ENCODE measurements around the gene CACNA1D.

CACNA1D gene

DNA sequence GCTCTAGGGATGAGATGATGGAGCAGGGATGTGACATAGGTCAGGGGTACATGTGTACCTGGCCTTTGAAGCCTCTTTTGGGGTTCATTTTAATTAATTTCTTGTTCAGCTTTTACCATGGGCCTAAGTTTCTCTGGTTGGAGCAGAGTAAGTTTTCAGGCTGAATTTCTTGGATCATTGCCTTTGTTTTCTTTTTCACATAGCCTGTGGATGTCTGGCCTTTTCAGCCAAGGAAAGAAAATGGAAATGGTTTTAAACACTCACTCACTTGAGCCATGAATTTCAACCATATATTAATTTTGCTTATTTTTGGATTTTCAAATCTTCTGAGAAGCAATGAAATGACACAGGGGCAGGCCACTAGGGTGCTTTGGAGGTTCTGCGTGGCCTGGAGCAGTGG is 30.2 kb downstream of the CACNA1D start:
- no peak overlapping the region for H3K9ac ChIP-seq (ENCODE audit: low read depth in 1 of 2, low read length in 2 of 2)
- no peak overlapping the region for H3K27ac ChIP-seq (ENCODE audit: low read depth in 2 of 2, low read length in 2 of 2)

DNA sequence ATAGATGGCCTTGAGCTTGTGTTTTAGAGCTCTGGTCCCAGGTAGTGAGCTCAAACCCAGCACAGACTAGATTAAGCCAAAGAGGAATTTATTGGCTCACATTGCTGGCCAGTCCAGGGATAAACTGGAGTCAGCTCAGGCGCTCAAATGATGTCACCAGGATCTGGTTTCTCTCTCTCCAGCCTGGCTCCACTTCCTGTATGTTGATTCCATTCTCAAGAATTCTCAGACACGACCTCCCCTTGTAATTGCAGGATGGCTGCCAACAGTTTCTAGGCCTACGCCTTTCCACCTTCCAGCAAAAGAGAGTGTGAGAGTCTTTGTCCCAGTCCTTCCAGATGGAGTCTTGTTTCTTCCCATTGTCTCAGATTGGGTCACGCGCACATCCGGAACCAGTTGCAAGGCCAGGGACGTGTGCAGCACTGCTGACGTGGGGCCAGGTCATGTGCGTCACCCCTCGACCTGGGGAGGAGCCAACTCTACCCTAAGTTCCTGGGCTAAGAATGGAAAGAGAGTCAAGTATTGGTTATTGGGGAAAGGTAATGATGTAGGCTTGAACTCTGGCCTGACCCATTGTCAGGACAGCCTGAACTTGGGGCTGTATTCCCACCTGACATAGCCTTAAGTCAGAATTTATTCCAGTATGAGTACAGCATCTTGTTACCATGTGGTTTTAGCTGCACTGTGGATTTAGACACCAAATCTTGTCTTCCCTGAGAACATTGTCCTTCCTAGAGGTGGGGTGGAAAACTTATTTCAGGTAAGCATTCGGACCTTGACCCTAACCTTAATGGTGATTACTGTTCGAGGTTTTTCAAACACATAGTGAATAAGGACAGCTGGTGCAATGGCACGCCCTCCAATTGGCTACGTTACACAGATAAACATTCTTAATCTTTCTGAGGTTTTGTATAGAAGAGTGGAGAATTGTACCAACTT is 31.6 kb downstream of the CACNA1D start:
- H3K4me3 ChIP-seq (ENCODE audit: low read length in 2 of 2), result no peak overlapping the region
- H3K36me3 ChIP-seq (ENCODE audit: control insufficient read depth in 2 of 2, insufficient read depth in 2 of 2, low read length in 2 of 2), result no peaks in the 10 kb centered on the region
- H3K4me1 ChIP-seq (ENCODE audit: control insufficient read depth in 2 of 2, insufficient read depth in 2 of 2, low read length in 2 of 2), result peaks cover 0 to 3% of the 10 kb centered on the region in 2 donors
- no peak overlapping the region for H3K27ac ChIP-seq (ENCODE audit: low read depth in 2 of 2, low read length in 2 of 2)
- H3K9ac ChIP-seq (ENCODE audit: low read depth in 1 of 2, low read length in 2 of 2), result no peak overlapping the region
- H3K9me3 ChIP-seq (ENCODE audit: control insufficient read depth in 2 of 2, low read length in 2 of 2), result no peaks in the 10 kb centered on the region
- no peaks in the 10 kb centered on the region for H3K27me3 ChIP-seq (ENCODE audit: control insufficient read depth in 2 of 2, insufficient read depth in 2 of 2, low read length in 2 of 2)

More for the DNA sequence above, 30.2 kb downstream of the CACNA1D start:
- Histone ChIP-seq H3K9me3 (ENCODE audit: control insufficient read depth in 2 of 2, low read length in 2 of 2) (no peaks in the 10 kb centered on the region), H3K4me1 (ENCODE audit: control insufficient read depth in 2 of 2, insufficient read depth in 2 of 2, low read length in 2 of 2) (peaks cover 0 to 3% of the 10 kb centered on the region in 2 donors), H3K27me3 (ENCODE audit: control insufficient read depth in 2 of 2, insufficient read depth in 2 of 2, low read length in 2 of 2) (no peaks in the 10 kb centered on the region), H3K4me3 (ENCODE audit: low read length in 2 of 2) (no peak overlapping the region), H3K36me3 (ENCODE audit: control insufficient read depth in 2 of 2, insufficient read depth in 2 of 2, low read length in 2 of 2) (no peaks in the 10 kb centered on the region)

DNA sequence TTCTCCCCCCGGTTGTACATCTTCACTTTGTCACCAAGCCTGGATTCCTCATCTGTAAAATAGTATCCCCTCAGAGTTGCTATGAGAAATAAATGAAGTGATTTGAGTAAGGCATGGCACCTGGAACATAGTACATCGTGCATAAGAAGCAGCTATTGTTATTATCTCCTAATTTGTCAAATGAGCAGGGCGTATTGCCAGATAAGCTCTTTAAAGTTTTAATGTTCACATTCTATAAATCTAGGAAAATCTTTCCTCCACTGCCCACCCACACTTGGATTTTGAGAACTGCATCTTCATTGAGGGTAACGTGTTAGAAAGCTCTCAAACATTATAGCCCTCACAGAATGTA is 32.3 kb downstream of the CACNA1D start:
- H3K27me3 ChIP-seq (ENCODE audit: control insufficient read depth in 2 of 2, insufficient read depth in 2 of 2, low read length in 2 of 2), result no peaks in the 10 kb centered on the region
- H3K9me3 ChIP-seq (ENCODE audit: control insufficient read depth in 2 of 2, low read length in 2 of 2), result no peaks in the 10 kb centered on the region
- H3K36me3 ChIP-seq (ENCODE audit: control insufficient read depth in 2 of 2, insufficient read depth in 2 of 2, low read length in 2 of 2), result no peaks in the 10 kb centered on the region
- peaks cover 0 to 3% of the 10 kb centered on the region in 2 donors for H3K4me1 ChIP-seq (ENCODE audit: control insufficient read depth in 2 of 2, insufficient read depth in 2 of 2, low read length in 2 of 2)
- H3K9ac ChIP-seq (ENCODE audit: low read depth in 1 of 2, low read length in 2 of 2), result no peak overlapping the region
- H3K4me3 ChIP-seq (ENCODE audit: low read length in 2 of 2), result no peak overlapping the region
- no peak overlapping the region for H3K27ac ChIP-seq (ENCODE audit: low read depth in 2 of 2, low read length in 2 of 2)

DNA sequence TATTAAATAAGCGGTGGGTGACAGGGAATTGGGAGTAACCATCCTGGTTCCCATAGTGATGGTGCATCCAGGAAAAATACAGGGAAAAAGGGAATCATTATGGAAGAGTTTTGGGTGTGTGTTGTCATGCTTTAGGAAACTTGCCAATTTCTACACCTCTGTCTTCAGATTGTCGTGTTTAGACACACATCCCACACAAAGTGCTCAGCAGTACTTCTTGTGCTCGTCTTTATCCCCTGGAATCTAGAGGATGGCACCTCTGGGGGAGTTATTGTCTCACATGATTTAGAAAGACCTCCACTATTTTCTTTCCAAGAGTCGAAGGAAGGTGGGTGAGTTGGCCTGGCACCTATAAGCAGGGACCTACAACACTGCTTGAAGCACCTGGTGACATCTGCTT is 35.8 kb downstream of the CACNA1D start:
- Histone ChIP-seq H3K27me3 (ENCODE audit: control insufficient read depth in 2 of 2, insufficient read depth in 2 of 2, low read length in 2 of 2) (no peaks in the 10 kb centered on the region), H3K9ac (ENCODE audit: low read depth in 1 of 2, low read length in 2 of 2) (no peak overlapping the region), H3K9me3 (ENCODE audit: control insufficient read depth in 2 of 2, low read length in 2 of 2) (no peaks in the 10 kb centered on the region), H3K4me1 (ENCODE audit: control insufficient read depth in 2 of 2, insufficient read depth in 2 of 2, low read length in 2 of 2) (peaks cover 0 to 3% of the 10 kb centered on the region in 2 donors), H3K4me3 (ENCODE audit: low read length in 2 of 2) (no peak overlapping the region), H3K27ac (ENCODE audit: low read depth in 2 of 2, low read length in 2 of 2) (no peak overlapping the region), H3K36me3 (ENCODE audit: control insufficient read depth in 2 of 2, insufficient read depth in 2 of 2, low read length in 2 of 2) (no peaks in the 10 kb centered on the region)

DNA sequence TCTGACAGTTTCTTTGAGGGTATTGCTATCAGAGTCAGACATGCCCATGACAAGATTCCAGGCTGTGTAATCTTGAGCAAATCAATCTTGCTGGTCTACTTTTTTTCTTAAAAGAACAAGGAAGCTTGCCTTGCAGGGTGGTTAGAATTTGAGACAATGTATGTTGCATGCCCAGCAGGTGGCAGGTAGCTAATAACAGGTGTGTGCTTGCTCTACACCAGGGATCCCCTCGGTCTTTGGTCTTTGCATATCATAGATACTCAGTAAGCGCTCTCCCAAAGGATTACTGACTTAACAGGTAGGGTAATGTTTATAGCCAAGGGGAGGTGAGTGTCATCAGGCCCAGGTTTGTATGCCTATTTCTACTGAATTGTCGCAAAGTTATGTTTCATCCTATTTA is 37.3 kb downstream of the CACNA1D start:
- no peaks in the 10 kb centered on the region for H3K36me3 ChIP-seq (ENCODE audit: control insufficient read depth in 2 of 2, insufficient read depth in 2 of 2, low read length in 2 of 2)
- H3K9me3 ChIP-seq (ENCODE audit: control insufficient read depth in 2 of 2, low read length in 2 of 2), result no peaks in the 10 kb centered on the region
- no peaks in the 10 kb centered on the region for H3K4me1 ChIP-seq (ENCODE audit: control insufficient read depth in 2 of 2, insufficient read depth in 2 of 2, low read length in 2 of 2)
- H3K27ac ChIP-seq (ENCODE audit: low read depth in 2 of 2, low read length in 2 of 2), result no peak overlapping the region
- no peaks in the 10 kb centered on the region for H3K27me3 ChIP-seq (ENCODE audit: control insufficient read depth in 2 of 2, insufficient read depth in 2 of 2, low read length in 2 of 2)
- H3K9ac ChIP-seq (ENCODE audit: low read depth in 1 of 2, low read length in 2 of 2), result no peak overlapping the region
- H3K4me3 ChIP-seq (ENCODE audit: low read length in 2 of 2), result no peak overlapping the region

DNA sequence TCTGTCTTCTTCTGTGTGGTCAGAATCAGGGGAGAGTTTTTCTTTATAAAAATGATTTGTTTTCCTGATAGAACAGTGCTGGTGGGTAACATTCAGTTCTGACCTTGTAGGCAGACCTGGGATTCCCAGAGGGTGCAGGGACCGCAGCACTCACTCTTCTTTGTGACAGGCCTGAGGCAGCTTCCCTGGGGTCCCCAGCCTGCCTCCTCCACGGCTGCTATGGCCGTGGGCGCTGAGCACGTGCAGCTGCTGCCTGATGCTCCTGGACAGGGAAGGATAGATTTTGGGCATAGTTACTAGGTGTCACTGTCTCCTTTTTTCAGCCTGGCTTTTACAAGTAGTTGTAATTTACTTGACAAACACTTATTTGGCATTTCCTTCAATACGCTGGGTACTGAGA is 39.1 kb downstream of the CACNA1D start:
- H3K27me3 ChIP-seq (ENCODE audit: control insufficient read depth in 2 of 2, insufficient read depth in 2 of 2, low read length in 2 of 2), result no peaks in the 10 kb centered on the region
- no peaks in the 10 kb centered on the region for H3K4me1 ChIP-seq (ENCODE audit: control insufficient read depth in 2 of 2, insufficient read depth in 2 of 2, low read length in 2 of 2)
- H3K27ac ChIP-seq (ENCODE audit: low read depth in 2 of 2, low read length in 2 of 2), result no peak overlapping the region
- H3K9me3 ChIP-seq (ENCODE audit: control insufficient read depth in 2 of 2, low read length in 2 of 2), result no peaks in the 10 kb centered on the region
- H3K4me3 ChIP-seq (ENCODE audit: low read length in 2 of 2), result no peak overlapping the region
- no peaks in the 10 kb centered on the region for H3K36me3 ChIP-seq (ENCODE audit: control insufficient read depth in 2 of 2, insufficient read depth in 2 of 2, low read length in 2 of 2)
- H3K9ac ChIP-seq (ENCODE audit: low read depth in 1 of 2, low read length in 2 of 2), result no peak overlapping the region

DNA sequence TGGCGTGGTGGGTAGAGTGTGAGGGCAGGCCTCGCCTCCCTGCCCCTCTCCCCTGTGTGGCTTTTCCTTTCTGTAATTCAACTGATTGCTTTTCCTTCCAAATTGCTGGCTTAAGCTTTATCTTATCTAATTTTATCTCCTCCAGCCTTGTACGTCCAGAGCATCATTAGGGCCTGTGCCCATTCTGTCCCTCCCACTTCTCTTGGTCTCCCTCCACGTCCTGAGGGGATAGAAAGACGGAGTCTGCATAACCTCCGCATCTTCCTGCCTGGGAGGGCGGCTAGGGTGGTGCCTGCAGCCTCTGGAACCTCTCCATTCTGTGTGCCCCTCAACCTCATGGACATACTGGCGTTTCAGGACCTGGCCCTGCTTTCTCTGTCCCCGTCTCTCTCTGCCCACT is 39.8 kb downstream of the CACNA1D start:
- Histone ChIP-seq H3K4me1 (ENCODE audit: control insufficient read depth in 2 of 2, insufficient read depth in 2 of 2, low read length in 2 of 2) (no peaks in the 10 kb centered on the region), H3K9me3 (ENCODE audit: control insufficient read depth in 2 of 2, low read length in 2 of 2) (no peaks in the 10 kb centered on the region), H3K27ac (ENCODE audit: low read depth in 2 of 2, low read length in 2 of 2) (no peak overlapping the region), H3K4me3 (ENCODE audit: low read length in 2 of 2) (no peak overlapping the region), H3K36me3 (ENCODE audit: control insufficient read depth in 2 of 2, insufficient read depth in 2 of 2, low read length in 2 of 2) (no peaks in the 10 kb centered on the region), H3K27me3 (ENCODE audit: control insufficient read depth in 2 of 2, insufficient read depth in 2 of 2, low read length in 2 of 2) (no peaks in the 10 kb centered on the region), H3K9ac (ENCODE audit: low read depth in 1 of 2, low read length in 2 of 2) (no peak overlapping the region)

DNA sequence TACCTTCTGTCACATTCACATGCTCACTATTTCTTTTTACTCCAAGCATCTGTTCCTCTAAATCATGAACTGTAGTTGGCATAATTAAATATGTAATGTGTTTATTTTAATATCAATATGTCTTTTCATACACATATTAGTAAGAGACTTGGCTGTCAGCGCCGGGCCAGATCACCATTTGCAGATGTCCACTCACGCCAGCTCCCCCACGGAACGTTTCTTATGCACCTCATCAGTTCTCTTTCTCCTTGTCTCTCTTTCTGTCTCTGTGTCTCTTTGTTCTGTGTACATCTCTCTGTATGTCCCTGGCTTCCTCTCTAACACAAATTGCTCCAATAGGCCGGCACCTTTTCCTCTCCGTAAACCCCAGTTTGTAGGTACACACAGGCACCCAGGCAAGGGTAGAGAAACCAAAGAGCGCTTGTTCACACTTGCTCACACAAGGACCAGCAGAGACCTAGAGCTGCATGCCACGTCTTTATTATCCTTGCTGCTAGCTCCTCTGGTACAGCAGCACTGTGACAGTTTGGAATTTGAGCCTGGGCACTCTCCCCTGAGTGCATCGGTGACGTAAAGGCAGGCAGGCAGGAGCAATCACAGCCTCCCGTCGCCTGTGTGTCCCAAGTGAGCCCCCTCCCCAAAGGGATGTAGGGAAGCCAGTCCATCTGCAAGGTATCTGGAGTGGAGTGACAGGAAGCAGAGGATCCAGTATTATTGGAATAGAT is 40.4 kb downstream of the CACNA1D start:
- Histone ChIP-seq H3K36me3 (ENCODE audit: control insufficient read depth in 2 of 2, insufficient read depth in 2 of 2, low read length in 2 of 2) (no peaks in the 10 kb centered on the region), H3K4me1 (ENCODE audit: control insufficient read depth in 2 of 2, insufficient read depth in 2 of 2, low read length in 2 of 2) (no peaks in the 10 kb centered on the region), H3K9me3 (ENCODE audit: control insufficient read depth in 2 of 2, low read length in 2 of 2) (no peaks in the 10 kb centered on the region), H3K27me3 (ENCODE audit: control insufficient read depth in 2 of 2, insufficient read depth in 2 of 2, low read length in 2 of 2) (no peaks in the 10 kb centered on the region), H3K27ac (ENCODE audit: low read depth in 2 of 2, low read length in 2 of 2) (no peak overlapping the region), H3K4me3 (ENCODE audit: low read length in 2 of 2) (no peak overlapping the region), H3K9ac (ENCODE audit: low read depth in 1 of 2, low read length in 2 of 2) (no peak overlapping the region)

DNA sequence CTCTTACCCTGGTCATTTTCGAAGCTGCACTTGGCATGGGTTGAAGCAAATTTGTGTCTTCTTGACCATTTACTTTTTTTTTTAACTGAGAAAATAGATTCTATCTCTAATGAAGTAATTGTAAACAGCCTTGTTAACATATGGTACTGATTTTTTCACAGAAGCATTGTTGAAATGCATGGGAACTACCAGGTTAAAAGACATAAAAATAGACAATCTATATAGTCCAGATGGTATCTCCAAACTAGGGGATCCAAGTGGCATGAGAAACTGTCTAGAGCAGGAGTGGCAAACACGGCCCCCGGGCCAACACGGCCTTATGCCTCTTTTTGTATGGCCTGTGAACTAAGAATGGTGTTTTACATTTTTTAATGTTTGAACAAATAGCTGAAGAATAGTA is 41.9 kb downstream of the CACNA1D start:
- no peaks in the 10 kb centered on the region for H3K36me3 ChIP-seq (ENCODE audit: control insufficient read depth in 2 of 2, insufficient read depth in 2 of 2, low read length in 2 of 2)
- H3K27ac ChIP-seq (ENCODE audit: low read depth in 2 of 2, low read length in 2 of 2), result no peak overlapping the region
- no peaks in the 10 kb centered on the region for H3K27me3 ChIP-seq (ENCODE audit: control insufficient read depth in 2 of 2, insufficient read depth in 2 of 2, low read length in 2 of 2)

DNA sequence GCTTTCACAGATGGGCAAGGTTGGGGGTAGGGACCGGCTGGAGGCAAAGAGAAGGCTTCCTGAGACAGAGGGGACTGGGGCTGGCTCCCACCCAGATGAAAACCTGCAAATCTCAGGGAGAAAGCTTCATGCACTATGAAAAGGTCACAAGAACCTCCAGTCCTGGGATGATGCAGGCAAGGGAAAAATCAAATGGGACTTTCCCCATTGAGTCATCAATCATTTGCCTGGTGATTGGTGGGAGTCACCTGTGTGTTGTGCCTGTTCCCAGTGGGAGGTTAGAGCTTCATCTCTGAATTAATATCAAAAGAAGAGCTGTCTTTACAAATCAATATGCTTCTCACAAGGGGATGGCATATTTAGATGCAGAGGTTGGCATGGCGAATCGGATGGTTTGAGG is 49.9 kb downstream of the CACNA1D start:
- Histone ChIP-seq H3K27ac (ENCODE audit: low read depth in 2 of 2, low read length in 2 of 2) (no peak overlapping the region), H3K36me3 (ENCODE audit: control insufficient read depth in 2 of 2, insufficient read depth in 2 of 2, low read length in 2 of 2) (no peaks in the 10 kb centered on the region), H3K27me3 (ENCODE audit: control insufficient read depth in 2 of 2, insufficient read depth in 2 of 2, low read length in 2 of 2) (no peaks in the 10 kb centered on the region), H3K9me3 (ENCODE audit: control insufficient read depth in 2 of 2, low read length in 2 of 2) (no peaks in the 10 kb centered on the region), H3K4me1 (ENCODE audit: control insufficient read depth in 2 of 2, insufficient read depth in 2 of 2, low read length in 2 of 2) (no peaks in the 10 kb centered on the region), H3K4me3 (ENCODE audit: low read length in 2 of 2) (no peak overlapping the region), H3K9ac (ENCODE audit: low read depth in 1 of 2, low read length in 2 of 2) (no peak overlapping the region)

More for the DNA sequence above, 41.9 kb downstream of the CACNA1D start:
- no peak overlapping the region for H3K4me3 ChIP-seq (ENCODE audit: low read length in 2 of 2)
- H3K4me1 ChIP-seq (ENCODE audit: control insufficient read depth in 2 of 2, insufficient read depth in 2 of 2, low read length in 2 of 2), result no peaks in the 10 kb centered on the region
- no peaks in the 10 kb centered on the region for H3K9me3 ChIP-seq (ENCODE audit: control insufficient read depth in 2 of 2, low read length in 2 of 2)
- H3K9ac ChIP-seq (ENCODE audit: low read depth in 1 of 2, low read length in 2 of 2), result no peak overlapping the region
